ENCODE results near the gene PPP2R2C.

DNA sequence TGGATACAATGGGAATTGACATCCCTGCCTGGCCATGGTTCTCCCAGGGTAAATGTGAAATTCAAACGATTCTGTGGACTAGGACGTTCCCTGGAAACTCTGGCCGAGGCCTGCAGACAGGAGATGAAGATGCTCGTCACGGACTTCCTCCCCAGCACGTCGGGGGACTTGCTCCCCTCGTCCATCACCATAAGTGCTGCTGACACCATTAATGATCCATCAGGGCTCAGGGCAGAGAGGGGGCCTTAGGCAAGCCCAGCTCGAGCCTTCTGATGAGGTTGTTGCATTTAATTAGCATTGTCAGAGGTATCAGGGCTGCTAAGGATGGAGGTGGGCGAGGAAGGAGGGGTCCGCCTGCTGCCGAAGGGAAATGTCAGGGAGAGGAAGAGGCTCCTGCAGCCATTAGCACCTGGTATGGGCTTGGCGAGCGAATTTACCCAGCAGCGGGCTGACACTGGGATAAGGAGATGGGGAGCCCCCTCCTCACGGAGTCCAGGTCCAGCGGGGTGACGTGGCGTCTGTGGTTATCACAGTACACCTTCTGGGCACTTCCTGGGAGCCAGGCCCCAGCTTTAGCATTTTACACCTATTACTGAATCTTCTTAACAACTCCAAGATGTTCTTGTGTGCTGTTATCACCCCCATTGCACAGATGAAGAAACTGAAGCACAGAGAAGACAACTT, 83.1 kb downstream of the PPP2R2C start:
- TF ChIP-seq, protein P1, sequence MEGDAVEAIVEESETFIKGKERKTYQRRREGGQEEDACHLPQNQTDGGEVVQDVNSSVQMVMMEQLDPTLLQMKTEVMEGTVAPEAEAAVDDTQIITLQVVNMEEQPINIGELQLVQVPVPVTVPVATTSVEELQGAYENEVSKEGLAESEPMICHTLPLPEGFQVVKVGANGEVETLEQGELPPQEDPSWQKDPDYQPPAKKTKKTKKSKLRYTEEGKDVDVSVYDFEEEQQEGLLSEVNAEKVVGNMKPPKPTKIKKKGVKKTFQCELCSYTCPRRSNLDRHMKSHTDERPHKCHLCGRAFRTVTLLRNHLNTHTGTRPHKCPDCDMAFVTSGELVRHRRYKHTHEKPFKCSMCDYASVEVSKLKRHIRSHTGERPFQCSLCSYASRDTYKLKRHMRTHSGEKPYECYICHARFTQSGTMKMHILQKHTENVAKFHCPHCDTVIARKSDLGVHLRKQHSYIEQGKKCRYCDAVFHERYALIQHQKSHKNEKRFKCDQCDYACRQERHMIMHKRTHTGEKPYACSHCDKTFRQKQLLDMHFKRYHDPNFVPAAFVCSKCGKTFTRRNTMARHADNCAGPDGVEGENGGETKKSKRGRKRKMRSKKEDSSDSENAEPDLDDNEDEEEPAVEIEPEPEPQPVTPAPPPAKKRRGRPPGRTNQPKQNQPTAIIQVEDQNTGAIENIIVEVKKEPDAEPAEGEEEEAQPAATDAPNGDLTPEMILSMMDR (IDR thresholded peaks at IDR 0.05), result no peak
- no peak for TF ChIP-seq POLR2AphosphoS5 (IDR thresholded peaks at IDR 0.05)
- no peak for TF ChIP-seq POLR2A (IDR thresholded peaks at IDR 0.05; ENCODE audit: low read depth)
